Measurements from ENCODE around the gene LCAT.

LCAT gene

DNA sequence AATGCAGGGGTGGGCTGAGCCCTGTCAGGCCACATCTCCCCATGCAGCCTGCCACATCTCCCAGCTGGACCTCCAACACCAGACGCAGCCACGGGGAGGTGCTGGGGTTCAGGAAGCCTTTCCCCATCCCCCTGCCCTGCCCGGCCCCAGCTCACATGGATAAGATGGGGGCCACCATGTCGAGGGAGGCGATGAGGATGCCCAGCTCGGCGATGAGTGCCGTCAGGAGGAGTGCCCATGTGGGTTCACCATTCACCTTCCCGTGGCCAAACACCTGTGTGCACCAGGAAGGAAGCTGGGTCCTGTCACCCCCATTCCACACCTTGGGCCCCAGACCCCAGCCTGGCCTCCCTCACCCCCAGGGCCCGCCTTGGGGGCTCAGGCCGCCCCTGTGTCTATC lies 5.7 kb upstream of the LCAT start:
- no peak for TF ChIP-seq GABPA (IDR thresholded peaks at IDR 0.05; ENCODE audit: low read depth)
- TF ChIP-seq SPI1 (IDR thresholded peaks at IDR 0.05; ENCODE audit: borderline replicate concordance, low read depth) = no peak
- TF ChIP-seq, protein P1, sequence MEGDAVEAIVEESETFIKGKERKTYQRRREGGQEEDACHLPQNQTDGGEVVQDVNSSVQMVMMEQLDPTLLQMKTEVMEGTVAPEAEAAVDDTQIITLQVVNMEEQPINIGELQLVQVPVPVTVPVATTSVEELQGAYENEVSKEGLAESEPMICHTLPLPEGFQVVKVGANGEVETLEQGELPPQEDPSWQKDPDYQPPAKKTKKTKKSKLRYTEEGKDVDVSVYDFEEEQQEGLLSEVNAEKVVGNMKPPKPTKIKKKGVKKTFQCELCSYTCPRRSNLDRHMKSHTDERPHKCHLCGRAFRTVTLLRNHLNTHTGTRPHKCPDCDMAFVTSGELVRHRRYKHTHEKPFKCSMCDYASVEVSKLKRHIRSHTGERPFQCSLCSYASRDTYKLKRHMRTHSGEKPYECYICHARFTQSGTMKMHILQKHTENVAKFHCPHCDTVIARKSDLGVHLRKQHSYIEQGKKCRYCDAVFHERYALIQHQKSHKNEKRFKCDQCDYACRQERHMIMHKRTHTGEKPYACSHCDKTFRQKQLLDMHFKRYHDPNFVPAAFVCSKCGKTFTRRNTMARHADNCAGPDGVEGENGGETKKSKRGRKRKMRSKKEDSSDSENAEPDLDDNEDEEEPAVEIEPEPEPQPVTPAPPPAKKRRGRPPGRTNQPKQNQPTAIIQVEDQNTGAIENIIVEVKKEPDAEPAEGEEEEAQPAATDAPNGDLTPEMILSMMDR (IDR thresholded peaks at IDR 0.05; ENCODE audit: insufficient read depth, low read length) = no peak
- no peak for TF ChIP-seq REST (IDR thresholded peaks at IDR 0.05; ENCODE audit: insufficient replicate concordance, low read depth)
- no peak for TF ChIP-seq POLR2AphosphoS5 (IDR thresholded peaks at IDR 0.05; ENCODE audit: low read depth)
- Histone ChIP-seq H3K27ac (replicated peaks) (no peak overlapping the region), H3K4me3 (replicated peaks; ENCODE audit: insufficient read depth, low read length) (no peak overlapping the region), H3K27me3 (ENCODE audit: insufficient read depth, poor library complexity, severe bottlenecking) (no peaks in the 10 kb centered on the region)
- DNase-seq (ENCODE audit: low read depth in 1 of 2, low spot score in 1 of 2) = no peak

DNA sequence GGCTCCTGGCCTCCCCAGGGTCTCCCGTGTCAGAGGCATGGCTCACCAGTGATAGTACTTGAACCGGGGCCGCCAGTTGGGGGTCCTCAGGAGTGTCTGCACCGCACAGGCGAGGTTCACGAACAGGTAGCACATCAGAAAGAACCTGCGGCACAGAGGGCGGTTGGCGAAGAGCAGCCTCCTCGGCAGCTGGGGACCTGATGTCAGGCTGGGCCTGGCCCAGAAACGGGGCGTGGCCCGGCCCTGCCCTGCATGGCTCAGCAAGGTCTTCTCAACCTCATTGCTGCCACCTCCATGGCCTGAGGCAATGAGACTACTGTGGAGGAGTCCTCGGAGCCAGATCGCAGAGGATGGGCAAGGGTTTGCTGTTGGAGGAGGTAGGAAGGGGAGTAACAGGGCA lies 4.1 kb upstream of the LCAT start:
- no peaks in the 10 kb centered on the region for H3K27me3 ChIP-seq (ENCODE audit: insufficient read depth, poor library complexity, severe bottlenecking)
- DNase-seq (ENCODE audit: low read depth in 1 of 2, low spot score in 1 of 2) = no peak
- H3K4me3 ChIP-seq (replicated peaks; ENCODE audit: insufficient read depth, low read length) = no peak overlapping the region
- H3K27ac ChIP-seq (replicated peaks) = no peak overlapping the region
- TF ChIP-seq POLR2AphosphoS5 (IDR thresholded peaks at IDR 0.05; ENCODE audit: low read depth) = no peak
- TF ChIP-seq GABPA (IDR thresholded peaks at IDR 0.05; ENCODE audit: low read depth) = no peak
- no peak for TF ChIP-seq SPI1 (IDR thresholded peaks at IDR 0.05; ENCODE audit: borderline replicate concordance, low read depth)
- TF ChIP-seq, protein P1 (IDR thresholded peaks at IDR 0.05; ENCODE audit: insufficient read depth, low read length) = no peak
- no peak for TF ChIP-seq REST (IDR thresholded peaks at IDR 0.05; ENCODE audit: insufficient replicate concordance, low read depth)

DNA sequence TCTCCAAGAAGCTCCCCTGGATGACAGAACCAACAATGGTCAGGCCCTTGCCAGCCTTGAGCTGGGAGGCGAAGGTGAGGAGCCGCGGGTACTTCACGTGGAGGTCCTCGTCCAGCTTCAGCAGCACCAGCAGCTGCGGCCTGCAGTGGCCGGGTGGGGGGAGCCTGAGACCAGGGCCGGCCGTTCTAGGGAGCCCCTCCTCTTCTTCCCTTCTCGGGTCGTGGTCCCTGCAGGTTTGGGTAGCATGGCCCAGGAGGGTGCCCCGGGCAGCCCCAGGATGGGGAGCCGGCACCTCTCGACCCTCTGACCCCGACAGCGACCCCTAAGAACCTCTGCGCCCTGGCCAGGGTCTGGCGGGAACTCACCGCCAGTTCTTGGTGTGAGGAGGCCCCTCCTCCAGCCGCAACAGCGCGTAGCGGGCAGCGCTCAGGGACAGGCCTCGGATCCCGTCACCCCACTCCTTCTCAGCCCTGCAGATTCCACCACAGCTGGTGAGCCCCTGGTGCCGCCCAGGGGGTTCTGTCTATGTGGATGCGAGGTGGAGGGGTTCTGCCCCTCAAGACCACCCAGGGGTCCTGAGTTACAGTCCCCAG lies 3.1 kb upstream of the LCAT start:
- Histone ChIP-seq H3K27me3 (ENCODE audit: insufficient read depth, poor library complexity, severe bottlenecking) (no peaks in the 10 kb centered on the region), H3K27ac (replicated peaks) (no peak overlapping the region), H3K4me3 (replicated peaks; ENCODE audit: insufficient read depth, low read length) (no peak overlapping the region)
- no peak for TF ChIP-seq POLR2AphosphoS5 (IDR thresholded peaks at IDR 0.05; ENCODE audit: low read depth)
- no peak for DNase-seq (ENCODE audit: low read depth in 1 of 2, low spot score in 1 of 2)

DNA sequence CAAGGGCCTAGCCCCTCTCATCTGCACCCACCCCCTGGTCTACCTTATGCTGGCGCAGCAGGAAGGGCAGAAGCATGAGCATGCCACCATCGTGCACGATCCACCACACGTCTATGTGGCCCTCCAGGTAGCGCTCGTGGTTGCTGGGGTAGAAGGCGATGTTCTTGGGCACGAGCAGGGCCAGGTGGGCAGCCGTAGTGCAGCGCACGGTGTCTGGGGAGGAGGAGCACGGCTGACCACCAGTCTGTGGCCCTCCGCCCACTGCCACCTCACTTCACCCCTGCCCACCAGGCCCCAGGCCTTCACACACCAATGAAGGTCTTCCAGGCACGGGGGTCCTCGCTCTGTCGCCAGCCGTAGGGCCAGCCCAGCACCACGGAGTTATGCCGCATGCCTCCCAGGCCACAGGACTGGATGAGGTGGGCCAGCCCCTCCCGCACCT lies 2.2 kb upstream of the LCAT start:
- DNase-seq (ENCODE audit: low read depth in 1 of 2, low spot score in 1 of 2) = no peak
- TF ChIP-seq GABPA (IDR thresholded peaks at IDR 0.05; ENCODE audit: low read depth) (no peak), REST (IDR thresholded peaks at IDR 0.05; ENCODE audit: insufficient replicate concordance, low read depth) (no peak), SPI1 (IDR thresholded peaks at IDR 0.05; ENCODE audit: borderline replicate concordance, low read depth) (no peak)
- TF ChIP-seq, protein P1 (IDR thresholded peaks at IDR 0.05; ENCODE audit: insufficient read depth, low read length) = no peak
- H3K27me3 ChIP-seq (ENCODE audit: insufficient read depth, poor library complexity, severe bottlenecking) = no peaks in the 10 kb centered on the region
- H3K27ac ChIP-seq (replicated peaks) = no peak overlapping the region
- no peak overlapping the region for H3K4me3 ChIP-seq (replicated peaks; ENCODE audit: insufficient read depth, low read length)
